ENCODE measurements around the gene ANTKMT. TPM values are rescaled to one million over a fixed set of nuclear protein-coding genes. Genes with fewer than 3 reads are reported as not detected.

ANTKMT gene
- total RNA-seq, 2 donors from 2014 or later = 42.1 to 83.1 TPM

DNA sequence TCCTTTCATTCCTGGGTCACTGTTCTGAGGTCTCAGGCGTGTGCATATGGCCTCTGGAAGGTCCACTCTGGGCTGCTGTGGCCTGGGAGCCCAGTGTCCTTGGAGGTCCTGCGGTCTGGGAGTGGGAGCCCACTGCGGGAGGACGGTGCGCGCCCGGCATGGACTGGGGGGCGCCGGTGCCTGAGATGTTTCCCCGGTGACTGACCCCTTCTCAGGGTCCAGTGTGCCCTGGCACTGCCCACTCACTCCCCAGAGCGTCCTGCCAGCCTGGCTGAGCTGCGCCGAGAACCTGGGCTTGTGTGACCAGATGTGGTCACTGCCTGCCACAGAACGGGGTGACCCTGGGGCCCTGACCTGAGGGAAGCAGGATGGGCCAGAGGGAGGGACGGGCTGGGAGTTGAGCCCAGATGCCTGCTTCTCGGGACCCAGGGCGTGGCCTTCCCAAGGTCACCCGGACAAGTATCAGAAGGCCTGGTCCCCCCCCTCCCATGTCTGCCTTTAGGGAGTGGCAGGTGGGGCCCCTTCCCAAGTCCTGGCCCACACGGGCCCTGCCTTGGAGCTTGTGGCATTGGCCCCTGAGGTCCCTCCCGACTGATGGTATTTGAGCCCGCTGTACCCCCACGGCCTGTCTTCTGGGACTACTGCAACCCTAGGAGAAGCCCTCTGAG is 46.6 kb upstream of the ANTKMT start:
- no peaks in the 10 kb centered on the region for H3K9me3 ChIP-seq
- no peak for DNase-seq
- H3K27ac ChIP-seq = no peak overlapping the region
- TF ChIP-seq, protein P1, sequence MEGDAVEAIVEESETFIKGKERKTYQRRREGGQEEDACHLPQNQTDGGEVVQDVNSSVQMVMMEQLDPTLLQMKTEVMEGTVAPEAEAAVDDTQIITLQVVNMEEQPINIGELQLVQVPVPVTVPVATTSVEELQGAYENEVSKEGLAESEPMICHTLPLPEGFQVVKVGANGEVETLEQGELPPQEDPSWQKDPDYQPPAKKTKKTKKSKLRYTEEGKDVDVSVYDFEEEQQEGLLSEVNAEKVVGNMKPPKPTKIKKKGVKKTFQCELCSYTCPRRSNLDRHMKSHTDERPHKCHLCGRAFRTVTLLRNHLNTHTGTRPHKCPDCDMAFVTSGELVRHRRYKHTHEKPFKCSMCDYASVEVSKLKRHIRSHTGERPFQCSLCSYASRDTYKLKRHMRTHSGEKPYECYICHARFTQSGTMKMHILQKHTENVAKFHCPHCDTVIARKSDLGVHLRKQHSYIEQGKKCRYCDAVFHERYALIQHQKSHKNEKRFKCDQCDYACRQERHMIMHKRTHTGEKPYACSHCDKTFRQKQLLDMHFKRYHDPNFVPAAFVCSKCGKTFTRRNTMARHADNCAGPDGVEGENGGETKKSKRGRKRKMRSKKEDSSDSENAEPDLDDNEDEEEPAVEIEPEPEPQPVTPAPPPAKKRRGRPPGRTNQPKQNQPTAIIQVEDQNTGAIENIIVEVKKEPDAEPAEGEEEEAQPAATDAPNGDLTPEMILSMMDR (IDR thresholded peaks at IDR 0.05) = no peak
- H3K9ac ChIP-seq (ENCODE audit: low read depth in 2 of 2, low read length in 2 of 2) = no peak overlapping the region
- intact Hi-C loops (cut with DNase I) = no loop called here
- peaks cover 17% of the 10 kb centered on the region for H3K4me1 ChIP-seq
- H3K27me3 ChIP-seq = no peaks in the 10 kb centered on the region
- H3K36me3 ChIP-seq = peaks cover 23% of the 10 kb centered on the region
- no peak overlapping the region for H3K4me3 ChIP-seq

DNA sequence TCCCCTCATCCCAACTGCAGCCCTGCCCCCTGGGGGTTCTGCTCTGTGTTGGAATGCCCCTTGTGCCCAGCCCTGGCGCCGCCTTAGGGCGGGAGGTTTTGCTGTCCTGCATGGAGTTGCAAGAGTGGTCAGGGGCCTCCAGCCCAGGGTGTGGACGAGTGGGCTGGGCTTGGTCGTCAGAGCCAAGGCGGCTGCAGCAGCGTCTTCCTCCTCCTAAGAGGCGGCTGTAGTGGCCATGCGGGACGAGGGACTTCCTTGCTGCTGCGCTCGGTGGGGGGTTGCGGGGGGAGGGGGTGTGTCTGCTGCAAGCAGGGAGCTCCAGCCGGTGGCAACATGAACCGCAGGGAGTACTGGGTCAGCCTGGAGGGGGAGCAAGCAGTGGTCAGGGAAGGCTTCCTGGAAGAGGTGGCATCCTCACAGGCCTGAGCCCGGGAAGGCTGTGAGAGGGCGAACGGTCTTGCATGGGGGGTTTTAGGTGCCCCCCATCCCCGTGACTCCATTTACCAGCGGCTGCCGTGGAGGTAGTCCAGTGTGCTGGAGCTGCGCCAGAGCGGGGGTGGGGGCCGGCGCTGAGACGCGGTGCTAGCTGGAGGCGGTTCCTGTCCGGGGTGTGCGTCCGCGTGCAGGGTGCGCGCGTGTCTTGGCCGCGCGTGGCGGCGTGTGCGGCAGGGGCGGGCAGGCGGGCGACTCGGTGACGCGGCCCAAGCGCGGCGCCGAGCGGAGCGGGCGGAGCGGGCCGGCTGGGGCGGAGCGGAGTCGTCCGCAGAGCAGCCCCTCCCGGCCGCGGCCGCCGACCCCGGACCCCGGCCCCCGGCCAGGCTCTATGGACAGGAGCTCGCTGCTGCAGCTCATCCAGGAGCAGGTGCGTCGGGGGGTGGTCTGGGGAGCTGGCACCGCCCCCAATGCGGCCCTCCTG is 45.7 kb upstream of the ANTKMT start, which contains the start of gene RHBDL1:
Gene RHBDL1 (plus strand): TSS at position 704 of the 916 bp plus-strand sequence. CDS start 120 bp downstream, at position 824.
- Histone ChIP-seq H3K27me3 (no peaks in the 10 kb centered on the region), H3K9me3 (no peaks in the 10 kb centered on the region), H3K4me3 (peak within 1 kb of the TSS; percentile 25), H3K36me3 (peaks cover 18% of the 10 kb centered on the region), H3K9ac (ENCODE audit: low read depth in 2 of 2, low read length in 2 of 2) (peak within 1 kb of the TSS; percentile 38 to 55), H3K4me1 (peaks cover 17% of the 10 kb centered on the region), H3K27ac (no peak within 1 kb of the TSS)
- no peak for DNase-seq
- TF ChIP-seq, protein P1 (IDR thresholded peaks at IDR 0.05) = no peak
- intact Hi-C loops (cut with DNase I) = no loop called here

DNA sequence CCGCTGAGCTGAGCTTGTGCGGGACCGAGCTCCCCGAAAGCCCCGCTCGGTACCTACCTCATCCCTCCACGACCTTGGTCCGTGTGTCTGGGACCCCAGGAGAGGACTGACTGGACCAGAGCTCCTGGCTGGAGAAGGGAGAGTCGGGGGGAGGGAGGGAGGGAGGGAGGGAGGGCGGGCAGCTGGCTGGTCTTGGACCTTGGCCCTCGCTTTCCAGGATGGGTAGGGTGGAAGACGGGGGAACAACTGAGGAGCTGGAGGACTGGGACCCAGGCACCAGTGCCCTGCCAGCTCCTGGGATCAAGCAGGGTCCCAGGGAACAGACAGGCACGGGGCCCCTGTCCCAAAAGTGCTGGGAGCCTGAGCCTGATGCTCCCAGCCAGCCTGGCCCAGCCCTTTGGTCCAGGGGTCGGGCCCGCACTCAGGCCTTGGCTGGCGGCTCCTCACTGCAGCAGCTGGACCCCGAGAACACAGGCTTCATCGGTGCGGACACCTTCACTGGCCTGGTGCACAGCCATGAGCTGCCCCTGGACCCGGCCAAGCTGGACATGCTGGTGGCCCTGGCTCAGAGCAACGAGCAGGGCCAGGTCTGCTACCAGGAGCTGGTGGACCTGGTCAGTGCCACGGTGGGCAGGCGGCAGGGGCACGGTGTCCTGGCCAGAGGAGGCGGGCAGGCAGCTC is 44.9 kb upstream of the ANTKMT start:
- no peak overlapping the region for H3K27ac ChIP-seq
- intact Hi-C loops (cut with DNase I) = no loop called here
- TF ChIP-seq, protein P1 (IDR thresholded peaks at IDR 0.05) = no peak
- H3K36me3 ChIP-seq = peaks cover 15% of the 10 kb centered on the region
- peaks cover 19% of the 10 kb centered on the region for H3K4me1 ChIP-seq
- no peak for DNase-seq
- peak overlapping the region; percentile 25 for H3K4me3 ChIP-seq
- no peaks in the 10 kb centered on the region for H3K9me3 ChIP-seq
- no peaks in the 10 kb centered on the region for H3K27me3 ChIP-seq
- H3K9ac ChIP-seq (ENCODE audit: low read depth in 2 of 2, low read length in 2 of 2) = peak overlapping the region in 1 of 2 donors; percentile 22

DNA sequence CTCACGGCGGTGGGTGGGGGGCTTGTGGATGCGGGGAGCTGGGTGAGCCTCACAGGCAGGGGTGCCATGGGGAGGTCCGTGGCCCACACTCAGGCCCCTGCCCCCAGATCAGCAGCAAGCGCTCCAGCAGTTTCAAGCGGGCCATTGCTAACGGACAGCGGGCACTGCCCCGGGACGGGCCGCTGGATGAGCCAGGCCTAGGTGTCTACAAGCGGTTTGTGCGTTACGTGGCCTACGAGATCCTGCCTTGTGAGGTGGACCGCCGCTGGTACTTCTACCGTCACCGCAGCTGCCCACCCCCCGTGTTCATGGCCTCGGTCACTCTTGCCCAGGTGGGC is 44.4 kb upstream of the ANTKMT start:
- Histone ChIP-seq H3K4me1 (peaks cover 24% of the 10 kb centered on the region), H3K36me3 (peaks cover 15% of the 10 kb centered on the region), H3K27me3 (no peaks in the 10 kb centered on the region), H3K9ac (ENCODE audit: low read depth in 2 of 2, low read length in 2 of 2) (peak overlapping the region in 1 of 2 donors; percentile 22), H3K27ac (no peak overlapping the region), H3K9me3 (no peaks in the 10 kb centered on the region), H3K4me3 (no peak overlapping the region)
- DNase-seq = no peak
- intact Hi-C loops (cut with DNase I) = no loop called here
- TF ChIP-seq, protein P1 (IDR thresholded peaks at IDR 0.05) = no peak

DNA sequence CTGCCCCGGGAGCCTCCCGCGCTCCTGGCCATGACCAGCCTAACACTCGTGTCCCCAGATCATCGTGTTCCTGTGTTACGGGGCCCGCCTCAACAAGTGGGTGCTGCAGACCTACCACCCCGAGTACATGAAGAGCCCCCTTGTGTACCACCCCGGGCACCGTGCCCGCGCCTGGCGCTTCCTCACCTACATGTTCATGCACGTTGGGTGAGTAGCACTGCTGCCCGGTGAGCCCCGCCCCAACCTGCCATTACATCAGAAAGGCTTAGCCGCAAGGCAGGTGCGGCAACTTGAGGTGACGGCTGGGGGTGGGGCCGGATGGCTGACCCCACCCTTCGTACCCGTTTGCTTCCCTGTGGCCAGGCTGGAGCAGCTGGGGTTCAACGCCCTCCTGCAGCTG is 44.0 kb upstream of the ANTKMT start:
- Histone ChIP-seq H3K4me1 (peaks cover 28% of the 10 kb centered on the region), H3K27me3 (no peaks in the 10 kb centered on the region), H3K27ac (no peak overlapping the region), H3K9me3 (no peaks in the 10 kb centered on the region), H3K9ac (ENCODE audit: low read depth in 2 of 2, low read length in 2 of 2) (peak overlapping the region in 1 of 2 donors; percentile 22), H3K36me3 (peaks cover 13% of the 10 kb centered on the region), H3K4me3 (no peak overlapping the region)
- TF ChIP-seq, protein P1 (IDR thresholded peaks at IDR 0.05) = no peak
- intact Hi-C loops (cut with DNase I) = no loop called here
- peak; percentile 94 for DNase-seq

Data from colonic mucosa (tissue), 4 donors.